Thoracic aorta (tissue), 2 donors: Measurements from ENCODE around the gene NR1H4. TPM values are rescaled to one million over a fixed set of nuclear protein-coding genes. Genes with fewer than 3 reads are reported as not detected.

Experiments used
- ATAC-seq: fragments of 150-250 bp; one replicate; pipeline ENCODE4 v1.8.0; 2017; ENCODE audit warnings: low read depth; ENCODE audit not compliant: insufficient number of reproducible peaks, low FRiP score
- DNase-seq: peaks from one replicate; pipeline ENCODE4 v3.0.0-alpha.2; 2020; ENCODE audit warnings: low spot score
- H3K27ac ChIP-seq, 2 donors: fragments of 200-600 bp; sonication (generic); 1 replicate in 1 of 2; 2 replicates in 1 of 2; pipeline ENCODE4 v1.5.1; 2016; ENCODE audit warnings: mild to moderate bottlenecking in 2 of 2, moderate library complexity in 2 of 2
- H3K27me3 ChIP-seq: fragments of 200-600 bp; sonication (generic); replicated peaks from 2 replicates; pipeline ENCODE4 v1.6.0; 2016; ENCODE audit warnings: mild to moderate bottlenecking; ENCODE audit not compliant: insufficient read depth
- H3K36me3 ChIP-seq: fragments of 200-600 bp; sonication (generic); one replicate; pipeline ENCODE4 v1.5.1; 2016
- H3K4me1 ChIP-seq, 2 donors: fragments of 200-600 bp; sonication (generic); 1 replicate in 1 of 2; 2 replicates in 1 of 2; pipeline versions ENCODE4 v1.5.1 to v1.6.0; 2016; ENCODE audit warnings: low read depth in 2 of 2, mild to moderate bottlenecking in 1 of 2; ENCODE audit not compliant: control insufficient read depth in 1 of 2
- H3K4me3 ChIP-seq: fragments of 200-600 bp; sonication (generic); 2 replicates; pipeline ENCODE4 v1.5.1; 2016; ENCODE audit warnings: mild to moderate bottlenecking
- H3K9me3 ChIP-seq: fragments of 200-600 bp; sonication (generic); 2 replicates; pipeline ENCODE4 v1.5.1; 2016
- total RNA-seq, 2 donors: library from RNA; depleted of rRNA; stranded (reverse); fragments of >200 nt; gene quantifications; one replicate each; pipeline versions ENCODE4 v1.1.0 to v1.2.3, GENCODE V29; 2016
- TF ChIP-seq, protein P1 (sequence below): fragments of 200-600 bp; sonication (generic); IDR thresholded peaks from one replicate; pipeline ENCODE4 v1.5.1; 2019; ENCODE audit warnings: antibody characterized with exemption

Gene NR1H4
- total RNA-seq, 2 donors from 2014 or later = 1.9 TPM; not detected in 1

DNA sequence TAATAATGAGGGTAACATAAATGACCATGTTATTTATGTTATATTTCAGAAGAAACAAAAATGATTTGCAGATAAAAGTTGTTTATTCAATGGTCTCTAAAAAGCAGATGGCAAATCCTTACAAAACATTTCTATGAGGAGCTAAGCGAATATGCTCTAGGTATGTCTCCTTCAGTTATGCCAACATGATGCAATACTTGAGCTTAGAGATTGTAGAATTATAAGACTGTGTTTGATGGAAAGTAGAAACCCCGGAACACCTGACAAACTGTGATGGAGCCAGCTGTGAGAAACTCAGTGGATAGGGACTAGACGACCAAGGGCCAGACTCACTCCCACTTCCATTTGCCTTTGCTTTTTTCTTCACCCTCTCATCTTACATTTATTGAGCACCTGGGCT is 17.8 kb upstream of the NR1H4 start:
- TF ChIP-seq, protein P1, sequence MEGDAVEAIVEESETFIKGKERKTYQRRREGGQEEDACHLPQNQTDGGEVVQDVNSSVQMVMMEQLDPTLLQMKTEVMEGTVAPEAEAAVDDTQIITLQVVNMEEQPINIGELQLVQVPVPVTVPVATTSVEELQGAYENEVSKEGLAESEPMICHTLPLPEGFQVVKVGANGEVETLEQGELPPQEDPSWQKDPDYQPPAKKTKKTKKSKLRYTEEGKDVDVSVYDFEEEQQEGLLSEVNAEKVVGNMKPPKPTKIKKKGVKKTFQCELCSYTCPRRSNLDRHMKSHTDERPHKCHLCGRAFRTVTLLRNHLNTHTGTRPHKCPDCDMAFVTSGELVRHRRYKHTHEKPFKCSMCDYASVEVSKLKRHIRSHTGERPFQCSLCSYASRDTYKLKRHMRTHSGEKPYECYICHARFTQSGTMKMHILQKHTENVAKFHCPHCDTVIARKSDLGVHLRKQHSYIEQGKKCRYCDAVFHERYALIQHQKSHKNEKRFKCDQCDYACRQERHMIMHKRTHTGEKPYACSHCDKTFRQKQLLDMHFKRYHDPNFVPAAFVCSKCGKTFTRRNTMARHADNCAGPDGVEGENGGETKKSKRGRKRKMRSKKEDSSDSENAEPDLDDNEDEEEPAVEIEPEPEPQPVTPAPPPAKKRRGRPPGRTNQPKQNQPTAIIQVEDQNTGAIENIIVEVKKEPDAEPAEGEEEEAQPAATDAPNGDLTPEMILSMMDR = no peak

GRCh38 chr12:100458191-100458590 is 15.5 kb upstream of the NR1H4 start:
- Histone ChIP-seq H3K27ac (no peak overlapping the region), H3K9me3 (no peaks in the 10 kb centered on the region), H3K4me1 (no peaks in the 10 kb centered on the region), H3K4me3 (no peak overlapping the region), H3K27me3 (no peaks in the 10 kb centered on the region), H3K36me3 (no peaks in the 10 kb centered on the region)
- DNase-seq = no peak
- TF ChIP-seq, protein P1 = no peak
- ATAC-seq = no peak

More for the DNA sequence above, 17.8 kb upstream of the NR1H4 start:
- no peaks in the 10 kb centered on the region for H3K4me1 ChIP-seq
- H3K9me3 ChIP-seq = no peaks in the 10 kb centered on the region
- DNase-seq (no peak), ATAC-seq (no peak)
- no peaks in the 10 kb centered on the region for H3K36me3 ChIP-seq
- no peak overlapping the region for H3K4me3 ChIP-seq
- H3K27me3 ChIP-seq = no peaks in the 10 kb centered on the region
- no peak overlapping the region for H3K27ac ChIP-seq

DNA sequence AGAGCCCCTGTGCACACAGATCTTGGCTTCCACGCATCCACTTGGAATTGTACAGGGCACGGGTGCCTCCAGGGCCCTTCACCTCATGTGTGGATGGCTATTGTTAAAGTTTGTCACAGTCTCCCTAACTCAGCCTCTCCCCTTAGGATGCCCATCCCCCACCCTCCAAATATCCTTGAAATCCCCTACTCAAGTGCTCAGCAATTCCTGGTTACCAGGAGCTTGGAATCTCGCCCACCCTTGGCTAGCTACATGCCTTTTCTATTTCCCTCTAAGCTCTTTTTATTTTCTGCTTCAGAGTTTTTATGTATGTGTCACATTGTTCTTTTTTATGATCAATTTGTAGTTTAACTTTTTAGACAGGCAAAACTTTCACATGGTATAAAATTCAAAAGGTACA is 13.0 kb upstream of the NR1H4 start:
- Histone ChIP-seq H3K4me3 (no peak overlapping the region), H3K27me3 (no peaks in the 10 kb centered on the region), H3K36me3 (no peaks in the 10 kb centered on the region), H3K9me3 (no peaks in the 10 kb centered on the region), H3K27ac (no peak overlapping the region), H3K4me1 (no peaks in the 10 kb centered on the region)
- ATAC-seq = no peak
- TF ChIP-seq, protein P1 = no peak
- no peak for DNase-seq

DNA sequence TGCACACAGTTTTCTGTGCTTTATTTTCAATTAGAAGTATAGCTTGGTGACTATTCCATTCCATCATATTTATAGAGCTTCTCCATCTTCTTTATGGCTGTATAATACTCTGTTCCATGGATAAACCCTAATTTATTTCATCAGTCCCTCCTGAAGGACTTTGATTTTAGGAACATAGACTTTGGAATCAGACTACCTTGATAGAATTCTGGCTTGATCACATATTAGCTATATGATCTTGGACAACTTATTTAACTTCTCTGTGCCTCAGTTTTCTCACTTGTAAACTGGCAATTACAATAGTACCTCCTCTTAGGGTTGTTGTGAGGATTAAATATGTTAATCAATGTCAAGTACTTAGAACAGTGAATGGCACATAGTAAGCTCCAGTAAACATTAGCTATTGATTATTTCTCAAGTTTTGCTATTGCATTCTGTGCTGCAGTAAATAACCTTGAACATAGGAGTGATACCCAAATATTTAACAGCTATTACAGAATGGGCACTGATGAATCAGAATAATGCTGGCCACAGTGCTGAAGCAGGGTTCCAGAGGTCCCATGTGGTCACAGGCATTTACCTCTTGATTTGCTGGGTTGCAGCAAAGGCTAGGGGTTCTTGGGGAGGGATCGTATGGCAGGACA is 12.2 kb upstream of the NR1H4 start:
- no peaks in the 10 kb centered on the region for H3K36me3 ChIP-seq
- H3K9me3 ChIP-seq = no peaks in the 10 kb centered on the region
- no peaks in the 10 kb centered on the region for H3K4me1 ChIP-seq
- DNase-seq (no peak), ATAC-seq (no peak)
- no peaks in the 10 kb centered on the region for H3K27me3 ChIP-seq
- no peak overlapping the region for H3K27ac ChIP-seq
- H3K4me3 ChIP-seq = no peak overlapping the region
- TF ChIP-seq, protein P1 = no peak

- H3K27ac ChIP-seq = no peak overlapping the region
- H3K4me1 ChIP-seq = no peaks in the 10 kb centered on the region
- no peaks in the 10 kb centered on the region for H3K36me3 ChIP-seq
- no peaks in the 10 kb centered on the region for H3K9me3 ChIP-seq
- H3K27me3 ChIP-seq = no peaks in the 10 kb centered on the region
- H3K4me3 ChIP-seq = no peak overlapping the region
- DNase-seq = no peak
- TF ChIP-seq, protein P1 = no peak
- ATAC-seq = no peak
Observed at GRCh38 chr12:100463661-100464060, 10.0 kb upstream of the NR1H4 start.
